ENCODE results near the gene RNU4-1. TPM values are rescaled to one million over a fixed set of nuclear protein-coding genes. Genes with fewer than 3 reads are reported as not detected.
A peak's percentile ranks its signal among the peaks of the same experiment; 100 is the strongest.

The RNU4-1 gene
- total and polyA plus RNA-seq, 8 donors, result 597 to 2,620 (median 1,226) TPM; not detected in 2

- no peak for DNase-seq
- TF ChIP-seq, protein P1, sequence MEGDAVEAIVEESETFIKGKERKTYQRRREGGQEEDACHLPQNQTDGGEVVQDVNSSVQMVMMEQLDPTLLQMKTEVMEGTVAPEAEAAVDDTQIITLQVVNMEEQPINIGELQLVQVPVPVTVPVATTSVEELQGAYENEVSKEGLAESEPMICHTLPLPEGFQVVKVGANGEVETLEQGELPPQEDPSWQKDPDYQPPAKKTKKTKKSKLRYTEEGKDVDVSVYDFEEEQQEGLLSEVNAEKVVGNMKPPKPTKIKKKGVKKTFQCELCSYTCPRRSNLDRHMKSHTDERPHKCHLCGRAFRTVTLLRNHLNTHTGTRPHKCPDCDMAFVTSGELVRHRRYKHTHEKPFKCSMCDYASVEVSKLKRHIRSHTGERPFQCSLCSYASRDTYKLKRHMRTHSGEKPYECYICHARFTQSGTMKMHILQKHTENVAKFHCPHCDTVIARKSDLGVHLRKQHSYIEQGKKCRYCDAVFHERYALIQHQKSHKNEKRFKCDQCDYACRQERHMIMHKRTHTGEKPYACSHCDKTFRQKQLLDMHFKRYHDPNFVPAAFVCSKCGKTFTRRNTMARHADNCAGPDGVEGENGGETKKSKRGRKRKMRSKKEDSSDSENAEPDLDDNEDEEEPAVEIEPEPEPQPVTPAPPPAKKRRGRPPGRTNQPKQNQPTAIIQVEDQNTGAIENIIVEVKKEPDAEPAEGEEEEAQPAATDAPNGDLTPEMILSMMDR (IDR thresholded peaks at IDR 0.05), result no peak
- Histone ChIP-seq H3K27me3 (no peaks in the 10 kb centered on the region), H3K4me3 (no peak overlapping the region), H3K36me3 (no peaks in the 10 kb centered on the region), H3K9me3 (no peaks in the 10 kb centered on the region), H3K4me1 (no peaks in the 10 kb centered on the region), H3K27ac (no peak overlapping the region)
- ATAC-seq, result no peak
- 76 to 80% methylated on average over 7 of the region's 7 CpGs for WGBS, 2 donors
- FAIRE-seq, result no peak
- intact Hi-C loops (cut with DNase I), result no loop called here
Observed at GRCh38 chr12:120283318-120283717, 9.7 kb downstream of the RNU4-1 start.

GRCh38 chr12:120278137-120279069 lies 14.6 kb downstream of the RNU4-1 start:
- 96 to 98% methylated on average over 52 to 55 of the region's 57 CpGs for WGBS, 2 donors
- DNase-seq (peak in 1 of 6 donors; percentile 69), ATAC-seq (no peak), FAIRE-seq (no peak)
- Histone ChIP-seq H3K9me3 (no peaks in the 10 kb centered on the region), H3K27me3 (no peaks in the 10 kb centered on the region), H3K4me1 (no peaks in the 10 kb centered on the region), H3K27ac (no peak overlapping the region), H3K36me3 (no peaks in the 10 kb centered on the region), H3K4me3 (no peak overlapping the region)
- intact Hi-C loops (cut with DNase I), result no loop called here
- TF ChIP-seq, protein P1 (IDR thresholded peaks at IDR 0.05), result no peak

DNA sequence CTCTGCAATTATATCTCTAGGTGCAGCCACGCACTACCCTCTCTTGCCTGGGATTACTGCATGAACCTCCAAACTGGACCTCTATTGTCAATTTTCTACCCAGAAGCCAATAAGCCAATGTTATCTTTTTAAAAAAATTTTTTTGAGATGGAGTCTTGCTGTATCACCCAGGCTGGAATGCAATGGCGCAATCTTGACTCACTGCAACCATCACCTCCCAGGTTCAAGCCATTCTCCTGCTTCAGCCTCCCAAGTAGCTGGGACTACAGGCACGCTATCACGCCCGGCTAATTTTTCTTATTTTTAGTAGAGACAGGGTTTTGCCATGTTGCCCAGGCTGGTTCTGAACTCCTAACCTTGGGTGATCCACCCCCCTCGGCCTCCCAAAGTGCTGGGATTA lies 16.3 kb downstream of the RNU4-1 start:
- no peak for DNase-seq
- Histone ChIP-seq H3K4me1 (no peaks in the 10 kb centered on the region), H3K4me3 (no peak overlapping the region), H3K9me3 (no peaks in the 10 kb centered on the region), H3K36me3 (no peaks in the 10 kb centered on the region), H3K27ac (no peak overlapping the region), H3K27me3 (no peaks in the 10 kb centered on the region)
- intact Hi-C loops (cut with DNase I), result no loop called here
- ATAC-seq, result no peak
- no peak for FAIRE-seq
- WGBS, 2 donors, result 89% methylated on average over 6 of the region's 6 CpGs
- TF ChIP-seq, protein P1 (IDR thresholded peaks at IDR 0.05), result no peak

GRCh38 chr12:120267736-120268135 lies 25.3 kb downstream of the RNU4-1 start:
- Histone ChIP-seq H3K27ac (peak overlapping the region in 1 of 4 donors; percentile 41), H3K36me3 (no peaks in the 10 kb centered on the region), H3K27me3 (no peaks in the 10 kb centered on the region), H3K4me3 (no peak overlapping the region), H3K9me3 (no peaks in the 10 kb centered on the region), H3K4me1 (peaks cover 0 to 18% (median 10%) of the 10 kb centered on the region in 3 donors)
- intact Hi-C loops (cut with DNase I), result loop anchor here in 1 of 3 donors (10.0 kb wide), 1 partner anchor 53 kb away; no protein-coding TSS in a partner anchor
- WGBS, 2 donors, result 54 to 57% methylated on average over 4 of the region's 4 CpGs
- DNase-seq (no peak), FAIRE-seq (no peak), ATAC-seq (no peak)
- TF ChIP-seq, protein P1 (IDR thresholded peaks at IDR 0.05), result no peak
